CD4-positive, alpha-beta memory T cell (primary cell): ENCODE measurements around the gene EPHA7. TPM values are rescaled to one million over a fixed set of nuclear protein-coding genes. Genes with fewer than 3 reads are reported as not detected.

Source experiments
- CTCF ChIA-PET: fragments of 350-600 bp; sonication (Branson Sonifier 250); formaldehyde crosslinking; loops from one replicate; lab custom pipeline; 2021; ENCODE audit warnings: inconsistent platforms; ENCODE audit not compliant: partially characterized antibody; lab: Charles Lee
- POLR2A ChIA-PET: fragments of 350-600 bp; sonication (Branson Sonifier 250); formaldehyde crosslinking; loops from one replicate; lab custom pipeline; 2021; ENCODE audit not compliant: partially characterized antibody; lab: Charles Lee
- DNase-seq, 5 donors: peaks; one replicate each; pipeline versions ENCODE4 v3.0.0 to v3.0.0-alpha.2; 2020 to 2022; ENCODE audit warnings: mixed read lengths in 1 of 5
- H3K27ac ChIP-seq: one replicate; pipeline ENCODE4 v1.7.0; 2013; ENCODE audit warnings: low read depth, low read length
- H3K27me3 ChIP-seq: 2 replicates; pipeline ENCODE4 v1.7.0; 2013; ENCODE audit warnings: mild to moderate bottlenecking, low read length, moderate library complexity; ENCODE audit not compliant: insufficient read depth
- H3K36me3 ChIP-seq: 2 replicates; pipeline ENCODE4 v1.7.0; 2013; ENCODE audit warnings: mild to moderate bottlenecking, low read length, moderate library complexity; ENCODE audit not compliant: insufficient read depth
- H3K4me1 ChIP-seq: 2 replicates; pipeline ENCODE4 v1.7.0; 2013; ENCODE audit warnings: mild to moderate bottlenecking, low read length, moderate library complexity; ENCODE audit not compliant: insufficient read depth
- H3K4me3 ChIP-seq, 2 donors: one replicate each; pipeline ENCODE4 v1.7.0; 2013; ENCODE audit warnings: low read length in 2 of 2, mild to moderate bottlenecking in 1 of 2
- H3K9me3 ChIP-seq, 2 donors: one replicate each; pipeline ENCODE4 v1.7.0; 2013; ENCODE audit warnings: low read length in 2 of 2, control low read depth in 1 of 2; ENCODE audit not compliant: control insufficient read depth in 1 of 2
- H3K27ac Mint-ChIP-seq, 7 donors: one replicate each; pipeline ENCODE4 v1.8.0; 2020 to 2021; ENCODE audit warnings: mixed read lengths in 7 of 7, mild to moderate bottlenecking in 6 of 7, inconsistent platforms in 3 of 7, moderate library complexity in 3 of 7
- H3K27me3 Mint-ChIP-seq, 2 donors: one replicate each; pipeline ENCODE4 v1.8.0; 2020 to 2021; ENCODE audit warnings: mixed read lengths in 2 of 2
- H3K36me3 Mint-ChIP-seq, 2 donors: one replicate each; pipeline ENCODE4 v1.8.0; 2020 to 2021; ENCODE audit warnings: mixed read lengths in 2 of 2, inconsistent platforms in 1 of 2, mild to moderate bottlenecking in 1 of 2
- H3K4me1 Mint-ChIP-seq, 4 donors: one replicate each; pipeline ENCODE4 v1.8.0; 2020 to 2021; ENCODE audit warnings: mixed read lengths in 4 of 4, mild to moderate bottlenecking in 1 of 4
- H3K4me3 Mint-ChIP-seq, 8 donors: one replicate each; pipeline ENCODE4 v1.8.0; 2020 to 2021; ENCODE audit warnings: mixed read lengths in 8 of 8, mild to moderate bottlenecking in 7 of 8, moderate library complexity in 6 of 8, inconsistent platforms in 3 of 8
- H3K9me3 Mint-ChIP-seq, 8 donors: one replicate each; pipeline ENCODE4 v1.8.0; 2020 to 2021; ENCODE audit warnings: mixed read lengths in 8 of 8, mild to moderate bottlenecking in 5 of 8, inconsistent platforms in 3 of 8, moderate library complexity in 1 of 8
- intact Hi-C: fragments of 100-400 bp; cut with micrococcal nuclease; formaldehyde crosslinking; loops from one replicate; pipeline ENCODE4 v1.15.1; 2023
- polyA plus RNA-seq, 2 donors: library from polyadenylated mRNA; unstranded; fragments of 300-500 nt; fragmentation: Illumina TruSeq; gene quantifications; one replicate each; pipeline ENCODE4 v1.2.3, GENCODE V29; 2021
- total RNA-seq, 2 experiments: library from RNA; stranded (reverse); gene quantifications; one replicate each; pipeline ENCODE4 v1.2.3, GENCODE V29; 2021

Gene EPHA7
- total and polyA plus RNA-seq, 4 experiments from 2014 or later = not detected

DNA sequence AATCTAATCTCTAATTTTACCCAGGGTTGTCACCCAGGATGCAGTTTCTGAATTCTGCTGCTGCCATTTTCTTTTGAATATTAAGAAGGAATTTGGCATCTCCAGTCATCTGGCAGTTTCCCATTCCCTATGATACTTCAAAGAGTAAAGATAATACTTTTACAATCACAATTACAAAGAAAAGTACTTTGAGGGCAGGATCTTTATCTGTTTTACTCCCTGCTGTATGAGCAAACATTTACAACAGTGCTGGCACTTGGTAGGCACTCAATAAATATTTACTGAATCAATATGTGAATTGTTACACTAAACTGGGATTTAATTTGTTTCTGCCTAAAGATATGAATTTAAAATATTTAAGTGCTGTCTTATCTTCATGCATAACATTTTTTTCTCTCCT is 224.9 kb downstream of the EPHA7 start:
- intact Hi-C loops = no loop called here
- Mint-ChIP-seq H3K4me3 (no peak overlapping the region), H3K27ac (no peak overlapping the region), H3K27me3 (no peaks in the 10 kb centered on the region), H3K36me3 (no peaks in the 10 kb centered on the region), H3K4me1 (no peaks in the 10 kb centered on the region), H3K9me3 (peaks cover 0 to 16% (median 7%) of the 10 kb centered on the region in 8 donors)
- no peaks in the 10 kb centered on the region for H3K36me3 ChIP-seq
- ChIA-PET CTCF (no interaction called here), POLR2A (no interaction called here)
- no peaks in the 10 kb centered on the region for H3K4me1 ChIP-seq
- no peaks in the 10 kb centered on the region for H3K9me3 ChIP-seq
- DNase-seq = no peak
- H3K4me3 ChIP-seq = no peak overlapping the region
- H3K27me3 ChIP-seq = no peaks in the 10 kb centered on the region
- no peak overlapping the region for H3K27ac ChIP-seq

DNA sequence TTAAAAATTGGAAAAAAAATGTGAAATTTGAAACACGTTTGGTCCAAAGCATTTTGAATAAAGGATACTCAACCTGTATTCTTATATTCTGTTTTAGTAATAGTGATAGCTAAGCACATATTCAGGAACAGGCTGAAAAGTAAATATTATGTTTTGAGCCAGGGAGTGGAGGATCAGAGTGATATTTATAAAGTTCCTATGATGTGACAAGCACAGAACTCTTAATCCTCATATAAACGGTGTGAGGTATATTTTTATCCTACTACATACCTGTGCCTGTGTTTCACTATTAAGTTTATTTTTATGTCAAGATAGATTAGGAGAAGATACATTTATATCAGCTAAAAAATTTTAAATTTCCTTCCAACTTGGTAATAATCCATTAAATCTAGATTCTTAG is 225.5 kb downstream of the EPHA7 start:
- no peak overlapping the region for H3K4me3 Mint-ChIP-seq
- H3K36me3 ChIP-seq = no peaks in the 10 kb centered on the region
- no peaks in the 10 kb centered on the region for H3K36me3 Mint-ChIP-seq
- ChIA-PET POLR2A (no interaction called here), CTCF (no interaction called here)
- no peak overlapping the region for H3K27ac Mint-ChIP-seq
- H3K9me3 Mint-ChIP-seq = peaks cover 0 to 17% (median 7%) of the 10 kb centered on the region in 8 donors
- H3K9me3 ChIP-seq = no peaks in the 10 kb centered on the region
- H3K4me1 ChIP-seq = no peaks in the 10 kb centered on the region
- no peak overlapping the region for H3K4me3 ChIP-seq
- no peaks in the 10 kb centered on the region for H3K27me3 Mint-ChIP-seq
- H3K27ac ChIP-seq = no peak overlapping the region
- H3K27me3 ChIP-seq = no peaks in the 10 kb centered on the region
- DNase-seq = no peak
- intact Hi-C loops = no loop called here
- no peaks in the 10 kb centered on the region for H3K4me1 Mint-ChIP-seq
